ENCODE results near the gene CA10. TPM values are rescaled to one million over a fixed set of nuclear protein-coding genes. Genes with fewer than 3 reads are reported as not detected.

CA10 gene
- total RNA-seq, 1 donor from 2014 or later = 1.3 TPM

GRCh38 chr17:51890710-51891109, 267.8 kb downstream of the CA10 start:
- DNase-seq = no peak
- Mint-ChIP-seq H3K9me3 (ENCODE audit: unreplicated experiment) (peaks cover 1% of the 10 kb centered on the region), H3K27ac (ENCODE audit: unreplicated experiment) (no peak overlapping the region), H3K27me3 (ENCODE audit: unreplicated experiment) (no peaks in the 10 kb centered on the region), H3K4me1 (ENCODE audit: low read depth, unreplicated experiment) (no peaks in the 10 kb centered on the region), H3K4me3 (ENCODE audit: unreplicated experiment) (no peak overlapping the region), H3K36me3 (ENCODE audit: unreplicated experiment) (no peaks in the 10 kb centered on the region)
- TF ChIP-seq CTCF (IDR thresholded peaks at IDR 0.05; ENCODE audit: partially characterized antibody, unreplicated experiment) = no peak

- Mint-ChIP-seq H3K4me3 (ENCODE audit: unreplicated experiment) (no peak overlapping the region), H3K27ac (ENCODE audit: unreplicated experiment) (no peak overlapping the region), H3K4me1 (ENCODE audit: low read depth, unreplicated experiment) (no peaks in the 10 kb centered on the region), H3K36me3 (ENCODE audit: unreplicated experiment) (no peaks in the 10 kb centered on the region), H3K27me3 (ENCODE audit: unreplicated experiment) (no peaks in the 10 kb centered on the region), H3K9me3 (ENCODE audit: unreplicated experiment) (peaks cover 1% of the 10 kb centered on the region)
- no peak for DNase-seq
- TF ChIP-seq CTCF (IDR thresholded peaks at IDR 0.05; ENCODE audit: partially characterized antibody, unreplicated experiment) = no peak
Measured at GRCh38 chr17:51888816-51889215, 269.7 kb downstream of the CA10 start.

- Mint-ChIP-seq H3K4me3 (ENCODE audit: unreplicated experiment) (no peak overlapping the region), H3K4me1 (ENCODE audit: low read depth, unreplicated experiment) (no peaks in the 10 kb centered on the region), H3K9me3 (ENCODE audit: unreplicated experiment) (no peaks in the 10 kb centered on the region), H3K27me3 (ENCODE audit: unreplicated experiment) (no peaks in the 10 kb centered on the region), H3K36me3 (ENCODE audit: unreplicated experiment) (no peaks in the 10 kb centered on the region), H3K27ac (ENCODE audit: unreplicated experiment) (no peak overlapping the region)
- TF ChIP-seq CTCF (IDR thresholded peaks at IDR 0.05; ENCODE audit: partially characterized antibody, unreplicated experiment) = no peak
- DNase-seq = no peak
Measured at GRCh38 chr17:51876986-51877385, 281.5 kb downstream of the CA10 start.

- no peaks in the 10 kb centered on the region for H3K36me3 Mint-ChIP-seq (ENCODE audit: unreplicated experiment)
- DNase-seq = no peak
- H3K4me1 Mint-ChIP-seq (ENCODE audit: low read depth, unreplicated experiment) = peaks cover 3% of the 10 kb centered on the region
- H3K27me3 Mint-ChIP-seq (ENCODE audit: unreplicated experiment) = no peaks in the 10 kb centered on the region
- no peaks in the 10 kb centered on the region for H3K9me3 Mint-ChIP-seq (ENCODE audit: unreplicated experiment)
- no peak overlapping the region for H3K4me3 Mint-ChIP-seq (ENCODE audit: unreplicated experiment)
- no peak for TF ChIP-seq CTCF (IDR thresholded peaks at IDR 0.05; ENCODE audit: partially characterized antibody, unreplicated experiment)
- H3K27ac Mint-ChIP-seq (ENCODE audit: unreplicated experiment) = no peak overlapping the region
Measured at GRCh38 chr17:51873302-51873701, 285.2 kb downstream of the CA10 start.

- Mint-ChIP-seq H3K4me3 (ENCODE audit: unreplicated experiment) (no peak overlapping the region), H3K9me3 (ENCODE audit: unreplicated experiment) (no peaks in the 10 kb centered on the region), H3K27me3 (ENCODE audit: unreplicated experiment) (no peaks in the 10 kb centered on the region), H3K36me3 (ENCODE audit: unreplicated experiment) (no peaks in the 10 kb centered on the region), H3K27ac (ENCODE audit: unreplicated experiment) (no peak overlapping the region), H3K4me1 (ENCODE audit: low read depth, unreplicated experiment) (peaks cover 17% of the 10 kb centered on the region)
- TF ChIP-seq CTCF (IDR thresholded peaks at IDR 0.05; ENCODE audit: partially characterized antibody, unreplicated experiment) = no peak
- DNase-seq = no peak
Measured at GRCh38 chr17:51869387-51869786, 289.1 kb downstream of the CA10 start.

Measured in glutamatergic neuron (in vitro differentiated cells).